GM21423 (cell line): ENCODE measurements around the gene WDR20.
"Not testable (repeated sequence)": the region's sequence is repeated elsewhere in the genome, so short reads cannot be mapped to it uniquely, and the experiment has no call there.

Experiments used
- ATAC-seq: cut with Tn5 transposase; IDR thresholded peaks from one replicate; pipeline ENCODE4 v1.9.1; 2021; ENCODE audit warnings: mild to moderate bottlenecking, moderate library complexity; ENCODE audit not compliant: unreplicated experiment

The WDR20 gene

GRCh38 chr14:102126807-102127455, 12.8 kb upstream of the WDR20 start:
- no peak for ATAC-seq

DNA sequence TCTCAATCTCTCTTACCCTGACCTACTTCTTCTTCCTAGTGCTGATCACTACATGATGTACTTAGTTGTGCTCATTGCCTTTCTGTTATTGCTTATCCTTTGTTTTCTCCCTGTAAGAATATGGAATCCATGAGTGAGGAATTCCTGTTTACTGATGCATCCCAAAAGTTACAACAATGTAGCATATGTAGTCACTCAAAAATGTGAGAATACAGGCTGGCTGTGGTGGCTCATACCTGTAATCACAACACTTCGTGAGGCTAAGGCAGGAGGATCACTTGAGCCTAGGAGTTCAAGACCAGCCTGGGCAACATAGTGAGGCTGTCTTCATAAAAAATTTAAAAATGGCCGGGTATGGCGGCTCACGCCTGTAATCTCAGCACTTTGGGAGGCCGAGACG, 8.0 kb upstream of the WDR20 start:
- ATAC-seq: no peak

- ATAC-seq: not testable (repeated sequence)
Observed at GRCh38 chr14:102134021-102134420, 5.7 kb upstream of the WDR20 start.

DNA sequence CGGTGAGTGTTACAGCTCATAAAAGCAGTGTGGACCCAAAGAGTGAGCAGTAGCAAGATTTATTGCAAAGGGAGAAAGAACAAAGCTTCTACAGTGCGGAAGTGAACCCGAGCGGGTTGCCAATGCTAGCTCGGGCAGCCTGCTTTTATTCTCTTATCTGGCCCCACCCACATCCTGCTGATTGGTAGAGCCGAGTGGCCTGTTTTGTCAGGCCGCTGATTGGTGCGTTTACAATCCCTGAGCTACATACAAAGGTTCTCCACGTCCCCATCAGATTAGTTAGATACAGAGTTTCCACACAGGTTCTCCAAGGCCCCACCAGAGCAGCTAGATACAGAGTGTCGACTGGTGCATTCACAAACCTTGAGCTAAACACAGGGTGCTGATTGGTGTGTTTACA, 5.0 kb upstream of the WDR20 start:
- ATAC-seq: not testable (repeated sequence)

DNA sequence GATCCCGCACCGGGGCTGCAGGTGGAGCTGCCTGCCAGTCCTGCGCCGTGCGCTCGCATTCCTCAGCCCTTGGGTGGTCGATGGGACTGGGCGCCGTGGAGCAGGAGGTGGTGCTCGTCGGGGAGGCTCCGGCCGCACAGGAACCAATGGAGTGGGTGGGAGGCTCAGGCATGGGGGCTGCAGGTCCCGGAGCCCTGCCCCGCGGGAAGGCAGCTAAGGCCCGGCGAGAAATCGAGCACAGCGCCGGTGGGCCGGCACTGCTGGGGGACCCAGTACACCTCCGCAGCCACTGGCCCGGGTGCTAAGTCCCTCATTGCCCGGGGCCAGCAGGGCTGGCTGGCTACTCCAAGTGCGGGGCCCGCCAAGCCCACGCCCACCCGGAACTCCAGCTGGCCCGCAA, 4.2 kb upstream of the WDR20 start:
- ATAC-seq: not testable (repeated sequence)

GRCh38 chr14:102138535-102138934, 1.2 kb upstream of the WDR20 start:
- ATAC-seq: no peak

DNA sequence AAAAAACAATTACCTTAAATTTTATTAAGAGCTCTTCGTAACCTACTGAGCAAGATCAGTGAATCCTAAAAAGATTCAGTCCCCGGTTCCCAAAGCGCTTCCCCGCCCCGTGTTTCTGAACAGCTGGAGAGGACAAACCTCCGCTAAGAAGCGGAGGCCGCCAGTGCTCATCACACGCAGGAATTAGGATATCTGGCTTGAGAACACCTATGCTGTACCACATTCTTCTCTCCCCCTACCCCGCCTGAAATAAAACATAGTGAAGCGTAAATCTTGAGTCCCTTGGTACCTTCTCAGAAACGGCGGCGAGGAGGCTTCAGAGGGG, 774 bp upstream of the WDR20 start:
- peak; percentile 4 for ATAC-seq

DNA sequence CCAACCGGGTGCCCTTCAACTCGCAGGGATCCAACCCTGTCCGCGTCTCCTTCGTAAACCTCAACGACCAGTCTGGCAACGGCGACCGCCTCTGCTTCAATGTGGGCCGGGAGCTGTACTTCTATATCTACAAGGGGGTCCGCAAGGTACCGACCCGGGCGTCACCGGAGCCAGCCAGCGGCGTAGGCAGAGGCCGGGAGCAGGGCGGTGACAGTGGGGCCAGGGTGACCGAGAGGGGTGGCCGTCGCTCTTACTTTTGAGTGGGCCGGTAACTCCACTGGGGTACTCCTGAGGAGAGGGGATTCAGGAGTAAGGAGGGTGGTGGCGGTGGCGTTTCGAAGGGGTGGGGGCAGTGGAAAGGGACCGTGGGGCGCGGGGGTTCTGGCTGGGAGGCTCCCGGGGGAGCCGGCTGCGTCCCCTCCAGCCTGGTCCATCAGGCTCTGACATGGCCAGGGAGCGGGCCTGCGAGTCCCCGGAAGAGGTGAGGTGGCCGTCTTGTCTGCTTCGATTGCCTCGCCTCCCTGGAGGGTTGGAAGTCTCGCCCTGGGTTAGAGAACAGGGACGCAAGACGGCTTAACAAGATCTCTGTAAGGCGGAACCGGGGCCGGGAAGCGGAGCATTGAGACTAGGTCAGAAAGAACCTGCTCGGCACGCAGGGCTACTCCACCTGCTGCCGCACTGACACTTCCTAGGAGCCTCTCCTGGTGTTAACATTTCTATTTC, 491 bp downstream of the WDR20 start:
- ATAC-seq: peak; percentile 16

DNA sequence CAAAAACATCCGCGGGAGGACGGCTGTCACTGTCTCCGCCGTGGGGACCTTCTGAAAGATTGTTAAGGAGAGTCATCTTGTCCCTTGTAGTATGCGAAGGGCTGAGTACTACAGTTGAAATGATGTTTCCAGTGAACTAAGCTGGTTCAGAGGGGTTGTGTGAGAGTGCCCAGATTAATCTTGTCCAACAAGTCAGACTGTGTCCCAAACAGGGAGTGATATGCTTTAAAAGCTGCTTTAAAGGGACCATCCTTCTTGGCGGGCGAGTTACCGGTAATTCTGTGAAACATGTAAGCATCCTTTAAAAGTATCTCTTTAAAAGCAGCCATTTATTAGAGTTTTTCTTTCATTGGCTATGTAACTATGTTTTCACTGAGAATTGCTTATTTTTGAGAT, 1.1 kb downstream of the WDR20 start:
- no peak for ATAC-seq

DNA sequence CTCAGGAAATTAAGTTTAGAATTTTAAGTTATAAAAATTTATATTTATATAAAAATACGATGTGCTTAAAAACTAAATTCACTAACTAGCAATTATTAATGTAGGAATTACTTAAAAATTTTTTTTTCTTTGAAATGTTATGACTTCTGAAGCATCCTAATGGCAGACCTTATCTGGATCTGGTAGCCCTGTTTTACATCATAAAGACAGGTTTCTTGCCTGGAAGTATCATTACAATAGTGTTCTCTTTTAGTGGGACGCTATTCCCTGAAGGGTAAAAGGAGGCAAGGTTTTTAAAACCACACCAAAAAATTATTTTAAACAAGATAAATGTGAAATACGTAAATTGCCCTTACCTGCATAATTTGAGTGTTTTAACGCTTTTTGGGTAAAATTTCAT, 2.1 kb downstream of the WDR20 start:
- ATAC-seq: no peak

- ATAC-seq: no peak
Observed at GRCh38 chr14:102144914-102145313, 5.2 kb downstream of the WDR20 start.

DNA sequence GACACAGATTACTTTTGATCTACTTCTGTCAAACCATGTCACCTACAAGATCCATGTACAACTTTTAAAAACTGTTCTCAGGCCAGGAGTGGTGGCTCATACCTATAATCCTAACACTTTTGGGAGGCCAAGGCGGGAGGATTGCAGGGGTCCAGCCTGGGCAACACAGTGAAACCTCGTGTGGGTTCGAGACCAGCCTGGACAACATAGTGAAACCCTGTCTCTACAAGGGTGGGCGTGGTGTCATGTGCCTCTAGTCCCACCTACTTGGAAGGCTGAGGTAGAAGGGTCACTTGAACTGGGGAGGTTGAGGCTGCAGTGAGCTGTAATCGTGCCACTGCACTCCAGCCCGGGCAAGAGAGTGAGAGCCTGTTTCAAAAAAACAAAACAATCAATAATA, 5.7 kb downstream of the WDR20 start:
- no peak for ATAC-seq

DNA sequence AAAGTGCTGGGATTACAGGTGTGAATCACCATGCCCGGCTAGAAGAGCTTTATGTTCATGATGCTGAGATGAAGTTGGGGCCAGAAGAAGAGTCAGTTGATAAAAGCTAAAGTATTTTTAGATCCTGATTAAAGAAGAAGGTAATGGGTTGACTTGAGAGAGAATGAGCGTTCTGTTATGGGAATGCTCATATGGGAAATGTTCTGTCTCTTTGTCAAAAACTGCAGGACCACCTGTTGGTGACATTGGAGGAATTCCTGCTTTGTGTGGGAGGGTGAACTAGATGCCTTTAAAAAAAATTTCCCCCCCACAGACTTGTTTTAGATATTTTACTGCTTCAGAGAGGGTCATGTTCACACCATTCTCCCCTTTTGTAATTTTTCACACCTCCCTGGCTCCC, 6.7 kb downstream of the WDR20 start:
- ATAC-seq: no peak

- no peak for ATAC-seq
Observed at GRCh38 chr14:102150083-102150482, 10.4 kb downstream of the WDR20 start.

DNA sequence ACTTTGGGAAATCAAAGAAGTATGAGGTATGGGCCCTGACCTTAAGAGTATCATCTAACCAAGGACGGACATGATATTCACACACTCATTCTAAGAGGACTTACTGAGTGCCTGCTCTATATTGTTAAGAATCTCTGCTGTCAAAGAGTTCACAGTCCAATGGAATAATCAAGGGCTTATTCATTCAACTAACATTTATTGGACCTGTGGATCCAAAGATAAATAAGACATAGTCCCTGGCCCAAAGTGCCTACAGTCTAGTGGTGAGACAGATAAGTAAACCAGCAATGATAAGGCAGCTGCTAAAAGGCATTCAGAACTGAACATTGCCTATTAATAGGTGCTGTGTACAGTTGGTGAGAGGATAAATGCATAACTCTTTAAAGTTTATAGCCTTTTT, 11.0 kb downstream of the WDR20 start:
- no peak for ATAC-seq

DNA sequence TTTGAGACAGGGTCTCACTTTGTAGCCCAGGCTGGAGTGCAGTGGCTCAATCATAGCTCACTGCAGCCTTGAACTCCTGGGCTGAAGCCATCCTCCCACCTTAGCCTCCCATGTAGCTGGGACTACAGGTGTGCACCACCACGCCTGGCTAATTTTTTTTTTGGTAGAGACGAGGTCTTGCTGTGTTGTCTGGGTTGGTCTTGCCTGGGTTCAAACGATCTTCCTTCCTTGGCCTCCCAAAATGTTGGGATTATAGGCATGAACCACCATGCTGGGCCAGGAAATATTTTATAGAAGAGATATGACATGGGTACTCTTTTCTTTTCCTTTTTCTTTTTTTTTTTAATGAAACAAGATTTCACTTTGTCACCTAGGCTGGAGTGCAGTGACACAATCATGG, 11.7 kb downstream of the WDR20 start:
- ATAC-seq: not testable (repeated sequence)

DNA sequence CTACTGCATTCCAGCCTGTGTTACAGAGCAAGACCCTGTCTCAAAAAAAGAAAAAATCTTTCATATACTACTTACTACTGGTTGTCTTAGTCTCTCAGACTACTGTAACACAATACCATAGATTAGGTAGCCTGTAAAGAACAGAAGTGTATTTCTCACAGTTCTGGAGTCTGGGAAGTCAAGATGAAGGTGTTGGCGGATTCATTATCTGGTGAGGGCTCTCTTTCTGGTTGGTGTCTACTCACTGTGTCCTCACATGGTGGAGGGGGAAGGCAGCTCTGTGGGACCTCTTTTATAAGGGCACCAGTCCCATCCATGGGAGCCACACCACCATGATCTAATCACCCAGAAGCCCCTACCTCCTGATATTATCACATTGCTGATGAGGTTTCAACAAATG, 14.4 kb downstream of the WDR20 start:
- no peak for ATAC-seq

GRCh38 chr14:102154821-102155549, 15.3 kb downstream of the WDR20 start:
- ATAC-seq: no peak

GRCh38 chr14:102157346-102157745, 17.6 kb downstream of the WDR20 start:
- ATAC-seq: no peak

GRCh38 chr14:102158797-102159196, 19.1 kb downstream of the WDR20 start:
- ATAC-seq: no peak

GRCh38 chr14:102159841-102160240, 20.1 kb downstream of the WDR20 start:
- no peak for ATAC-seq

GRCh38 chr14:102162487-102162886, 22.8 kb downstream of the WDR20 start:
- no peak for ATAC-seq
